IMR-90 (cell line): ENCODE results near the gene PDE6A. TPM values are rescaled to one million over a fixed set of nuclear protein-coding genes. Genes with fewer than 3 reads are reported as not detected.

Source experiments
- ATAC-seq: fragments of 200-7000 bp; cut with Tn5 transposase; 2 replicates; pipeline ENCODE4 v1.9.1; 2020; ENCODE audit warnings: low read depth, mild to moderate bottlenecking, moderate library complexity
- BruUV-seq: library from RNA; stranded (reverse); fragments of 400-500 nt; replicated peaks from 2 replicates; lab custom pipeline; 2021; lab: Mats Ljungman, UMichigan
- CTCF ChIA-PET: fragments of 300-600 bp; formaldehyde crosslinking; extraction: SDS; loops from one replicate; lab custom pipeline; 2021; ENCODE audit warnings: antibody characterized with exemption; lab: Yijun Ruan, JAX
- POLR2A ChIA-PET: fragments of 300-600 bp; sonication (Branson Sonifier 250); formaldehyde crosslinking; loops from one replicate; lab custom pipeline; 2022; ENCODE audit warnings: antibody characterized with exemption; ENCODE audit not compliant: unreplicated experiment; lab: Charles Lee
- DNase-seq: peaks from one replicate; pipeline ENCODE4 v3.0.0; 2013
- H2AFZ ChIP-seq: replicated peaks from 2 replicates; pipeline ENCODE3; 2013; ENCODE audit warnings: low read length, mild to moderate bottlenecking; ENCODE audit not compliant: poor library complexity
- H2AK5ac ChIP-seq: 2 replicates; pipeline ENCODE4 v1.6.1; 2013; ENCODE audit warnings: low read depth, low read length, inconsistent platforms
- H2AK9ac ChIP-seq: replicated peaks from 2 replicates; pipeline ENCODE3; 2013; ENCODE audit warnings: mild to moderate bottlenecking, low read depth, low read length, moderate library complexity; ENCODE audit not compliant: poor library complexity
- H2BK120ac ChIP-seq: 2 replicates; pipeline ENCODE4 v1.6.1; 2013; ENCODE audit warnings: low read depth, low read length, inconsistent platforms
- H2BK15ac ChIP-seq: 3 replicates; pipeline ENCODE4 v1.6.1; 2013; ENCODE audit warnings: low read depth, low read length, inconsistent platforms
- H2BK20ac ChIP-seq: 2 replicates; pipeline ENCODE4 v1.6.1; 2013; ENCODE audit warnings: low read depth, mild to moderate bottlenecking, inconsistent platforms, low read length, moderate library complexity
- H2BK5ac ChIP-seq: 2 replicates; pipeline ENCODE4 v1.6.1; 2013; ENCODE audit warnings: mild to moderate bottlenecking, low read depth, low read length, inconsistent platforms; ENCODE audit not compliant: poor library complexity, severe bottlenecking
- H3K14ac ChIP-seq: replicated peaks from 2 replicates; pipeline ENCODE4 v1.6.1; 2013; ENCODE audit warnings: low read depth, low read length, inconsistent platforms
- H3K18ac ChIP-seq: 2 replicates; pipeline ENCODE4 v1.6.1; 2013; ENCODE audit warnings: low read depth, low read length, control low read depth
- H3K23ac ChIP-seq: 2 replicates; pipeline ENCODE4 v1.6.1; 2013; ENCODE audit warnings: low read depth, low read length, inconsistent platforms
- H3K27ac ChIP-seq: 2 replicates; pipeline ENCODE4 v1.5.1; 2013; ENCODE audit warnings: mild to moderate bottlenecking, control low read depth, low read length; ENCODE audit not compliant: insufficient read depth
- H3K27me3 ChIP-seq: 2 replicates; pipeline ENCODE4 v1.6.1; 2013; ENCODE audit warnings: low read length; ENCODE audit not compliant: control insufficient read depth, insufficient read depth
- H3K36me3 ChIP-seq: 2 replicates; pipeline ENCODE4 v1.6.1; 2013; ENCODE audit warnings: low read length, mixed read lengths; ENCODE audit not compliant: control insufficient read depth, insufficient read depth
- H3K4ac ChIP-seq: 2 replicates; pipeline ENCODE4 v1.6.1; 2013; ENCODE audit warnings: low read depth, low read length, inconsistent platforms
- H3K4me1 ChIP-seq: 2 replicates; pipeline ENCODE4 v1.6.1; 2013; ENCODE audit warnings: low read length, mixed read lengths; ENCODE audit not compliant: control insufficient read depth, insufficient read depth
- H3K4me2 ChIP-seq: 2 replicates; pipeline ENCODE4 v1.6.1; 2013; ENCODE audit warnings: low read depth, mild to moderate bottlenecking, control low read depth, low read length, moderate library complexity
- H3K4me3 ChIP-seq: 2 replicates; pipeline ENCODE4 v1.5.1; 2013; ENCODE audit warnings: low read depth, mild to moderate bottlenecking, control low read depth, low read length, moderate library complexity; ENCODE audit not compliant: insufficient read depth
- H3K56ac ChIP-seq: 2 replicates; pipeline ENCODE4 v1.6.1; 2013; ENCODE audit warnings: low read length, inconsistent platforms; ENCODE audit not compliant: insufficient read depth; ENCODE audit errors: extremely low read depth
- H3K79me1 ChIP-seq, 2 experiments: 2 replicates each; pipeline ENCODE4 v1.6.1; 2013; ENCODE audit warnings: low read length in 2 of 2, inconsistent platforms in 1 of 2, low read depth in 1 of 2
- H3K9ac ChIP-seq: 2 replicates; pipeline ENCODE4 v1.6.1; 2013; ENCODE audit warnings: low read depth, low read length, control low read depth
- H3K9me1 ChIP-seq: 2 replicates; pipeline ENCODE4 v1.6.1; 2013; ENCODE audit warnings: low read length, inconsistent platforms; ENCODE audit not compliant: insufficient read depth
- H3K9me3 ChIP-seq: 2 replicates; pipeline ENCODE4 v1.6.1; 2013; ENCODE audit warnings: low read length; ENCODE audit not compliant: control insufficient read depth, insufficient read depth
- H4K20me1 ChIP-seq: 2 replicates; pipeline ENCODE4 v1.6.1; 2013; ENCODE audit warnings: low read length, inconsistent platforms; ENCODE audit not compliant: insufficient read depth
- H4K5ac ChIP-seq: 2 replicates; pipeline ENCODE4 v1.6.1; 2013; ENCODE audit warnings: mild to moderate bottlenecking, low read depth, low read length, control low read depth
- H4K8ac ChIP-seq, 2 experiments: 2 replicates each; pipeline ENCODE4 v1.6.1; 2013; ENCODE audit warnings: low read depth in 2 of 2, low read length in 2 of 2, control low read depth in 1 of 2, inconsistent platforms in 1 of 2
- H4K91ac ChIP-seq: 2 replicates; pipeline ENCODE4 v1.6.1; 2013; ENCODE audit warnings: low read depth, low read length, inconsistent platforms; ENCODE audit not compliant: insufficient read depth
- BHLHE40 ChIP-seq: fragments of 150-350 bp; IDR thresholded peaks from 2 replicates; pipeline ENCODE4 v1.6.1; 2016; ENCODE audit warnings: mild to moderate bottlenecking, low read depth, low read length
- CEBPB ChIP-seq: IDR thresholded peaks from 2 replicates; pipeline ENCODE4 v1.6.1; 2012; ENCODE audit warnings: low read depth, low read length, improper control_type of control experiment
- CHD1 ChIP-seq: IDR thresholded peaks from 2 replicates; pipeline ENCODE4 v1.6.1; 2012; ENCODE audit warnings: low read depth, low read length, improper control_type of control experiment
- FOS ChIP-seq: fragments of 150-350 bp; IDR thresholded peaks from 2 replicates; pipeline ENCODE4 v1.6.1; 2016; ENCODE audit warnings: low read depth, low read length
- MAFK ChIP-seq: IDR thresholded peaks from 2 replicates; pipeline ENCODE4 v1.6.1; 2012; ENCODE audit warnings: low read depth, low read length, improper control_type of control experiment
- MAZ ChIP-seq: IDR thresholded peaks from 2 replicates; pipeline ENCODE4 v1.6.1; 2012; ENCODE audit warnings: low read depth, mild to moderate bottlenecking, low read length, improper control_type of control experiment, moderate library complexity, borderline replicate concordance
- NFE2L2 ChIP-seq: fragments of 150-350 bp; IDR thresholded peaks from 2 replicates; pipeline ENCODE4 v1.6.1; 2016; ENCODE audit warnings: low read depth, mild to moderate bottlenecking, low read length
- POLR2A ChIP-seq: IDR thresholded peaks from 2 replicates; pipeline ENCODE4 v1.6.1; 2012; ENCODE audit warnings: mild to moderate bottlenecking, low read depth, low read length
- RAD21 ChIP-seq: IDR thresholded peaks from 2 replicates; pipeline ENCODE4 v1.6.1; 2012; ENCODE audit warnings: low read length, improper control_type of control experiment
- RCOR1 ChIP-seq: IDR thresholded peaks from 2 replicates; pipeline ENCODE4 v1.6.1; 2012; ENCODE audit warnings: mild to moderate bottlenecking, low read length, improper control_type of control experiment; ENCODE audit not compliant: insufficient replicate concordance
- RFX5 ChIP-seq: IDR thresholded peaks from 2 replicates; pipeline ENCODE4 v1.8.0; 2012; ENCODE audit warnings: low read depth, mild to moderate bottlenecking, low read length, moderate library complexity
- SMC3 ChIP-seq: fragments of 150-350 bp; IDR thresholded peaks from 2 replicates; pipeline ENCODE4 v1.6.1; 2016; ENCODE audit warnings: low read depth, mild to moderate bottlenecking, antibody characterized with exemption, low read length, moderate library complexity
- WGBS, 2 experiments: methylation state at CpG; one replicate each; pipeline versions ENCODE4 v1.1.5 to v1.1.7; 2013; ENCODE audit warnings: missing lambda C conversion rate in 2 of 2; ENCODE audit not compliant: insufficient read length in 1 of 2; ENCODE audit errors: extremely low coverage in 2 of 2; 5-methylcytosine and 5-hydroxymethylcytosine counted together
- dilution Hi-C: fragments of 300-500 bp; cut with HindIII; formaldehyde crosslinking; loops from one replicate; pipeline ENCODE4 v1.14.3; 2018; ENCODE audit warnings: low sequenced_read_pairs; ENCODE audit not compliant: unreplicated experiment
- in situ Hi-C: fragments of 300-500 bp; cut with MboI; formaldehyde crosslinking; loops from 3 replicates; pipeline ENCODE4 v1.14.3; 2019; ENCODE audit warnings: low sequenced_read_pairs, inconsistent platforms, mixed read lengths
- intact Hi-C: fragments of 100-400 bp; cut with micrococcal nuclease; formaldehyde crosslinking; loops from 2 replicates; pipeline ENCODE4 v1.10.0; 2022
- polyA plus RNA-seq, 3 experiments: library from polyadenylated mRNA; depleted of rRNA; stranded (reverse); fragments of >200 nt; gene quantifications; 2 replicates each; pipeline ENCODE4 v1.2.3, GENCODE V29; 2012; ENCODE audit warnings: low replicate concordance in 1 of 3
- total RNA-seq: library from RNA; depleted of rRNA; stranded (reverse); fragments of >200 nt; gene quantifications from 2 replicates; pipeline ENCODE4 v1.2.3, GENCODE V29; 2012
- TF ChIP-seq, protein P1 (sequence below): fragments of 150-350 bp; IDR thresholded peaks from 2 replicates; pipeline ENCODE4 v1.6.1; 2016; ENCODE audit warnings: low read depth, mild to moderate bottlenecking, low read length, moderate library complexity, borderline replicate concordance
- TF ChIP-seq, protein P2 (sequence below): fragments of 150-350 bp; IDR thresholded peaks from 2 replicates; pipeline ENCODE4 v1.6.1; 2017; ENCODE audit warnings: mild to moderate bottlenecking, antibody characterized with exemption, low read length, low read depth
- TF ChIP-seq, protein P3 (sequence below): conservative IDR thresholded peaks from 2 replicates; pipeline ENCODE4 v1.5.1; 2012; ENCODE audit warnings: mild to moderate bottlenecking, low read depth, low read length, improper control_type of control experiment

PDE6A gene
- total and polyA plus RNA-seq, 2 of the 4 experiments (the other 2 are of a cell fraction): not detected

DNA sequence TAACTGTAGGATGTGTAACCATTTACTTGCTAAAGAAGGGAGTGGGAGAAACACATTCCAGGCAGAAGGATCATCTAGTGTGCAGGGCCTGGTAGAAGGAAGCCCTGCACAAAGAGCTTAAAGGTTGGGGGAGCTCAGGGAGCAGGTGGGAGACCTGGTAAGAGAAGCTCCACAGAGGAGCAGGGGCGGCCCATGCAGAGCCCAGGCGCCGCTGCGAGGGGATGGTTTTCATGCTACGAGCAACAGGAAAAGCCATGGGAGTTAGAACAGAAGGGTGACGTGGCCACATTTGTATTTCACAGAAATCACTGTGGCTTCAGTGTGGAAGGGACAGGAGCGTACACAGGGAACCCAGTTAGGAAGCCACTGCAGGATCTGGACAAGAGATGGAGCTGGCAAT lies 73.1 kb downstream of the PDE6A start:
- no peak overlapping the region for H2BK20ac ChIP-seq
- H2BK15ac ChIP-seq: no peak overlapping the region
- ChIA-PET POLR2A (no interaction called here), CTCF (interaction anchor here (1.5 kb wide), 1 partner anchor 19 kb away, joined by 8 read pairs; no protein-coding TSS in a partner anchor)
- no peak overlapping the region for H3K4me3 ChIP-seq
- no peak overlapping the region for H3K56ac ChIP-seq
- no peak overlapping the region for H3K4ac ChIP-seq
- no TSS peak for BruUV-seq
- peaks cover 62% of the 10 kb centered on the region for H3K27me3 ChIP-seq
- H2AK9ac ChIP-seq: no peak overlapping the region
- H2AFZ ChIP-seq: no peak overlapping the region
- no peak overlapping the region for H3K27ac ChIP-seq
- no peak overlapping the region for H2BK120ac ChIP-seq
- no peak overlapping the region for H4K91ac ChIP-seq
- no peak overlapping the region for H2AK5ac ChIP-seq
- H4K5ac ChIP-seq: no peak overlapping the region
- H4K20me1 ChIP-seq: no peaks in the 10 kb centered on the region
- dilution Hi-C loops: no loop called here
- no peak overlapping the region for H4K8ac ChIP-seq
- H3K23ac ChIP-seq: no peak overlapping the region
- no peak overlapping the region for H3K18ac ChIP-seq
- no peak overlapping the region for H3K4me2 ChIP-seq
- H2BK5ac ChIP-seq: no peak overlapping the region
- ATAC-seq (no peak; the same call in 1 of the 2 replicates), DNase-seq (no peak)
- in situ Hi-C loops: no loop called here
- no peaks in the 10 kb centered on the region for H3K9me3 ChIP-seq
- no peaks in the 10 kb centered on the region for H3K9me1 ChIP-seq
- H3K79me1 ChIP-seq: no peaks in the 10 kb centered on the region
- no peaks in the 10 kb centered on the region for H3K4me1 ChIP-seq
- H3K36me3 ChIP-seq: no peaks in the 10 kb centered on the region
- no peak overlapping the region for H3K14ac ChIP-seq
- 92% methylated on average over 4 of the region's 7 CpGs; no CpG with 5 or more reads in 1 of the 2 experiments for WGBS, 2 experiments
- intact Hi-C loops: no loop called here
- no peak overlapping the region for H3K9ac ChIP-seq
- TF ChIP-seq NFE2L2: no peak
- TF ChIP-seq SMC3: no peak
- no peak for TF ChIP-seq CEBPB
- TF ChIP-seq, protein P1, sequence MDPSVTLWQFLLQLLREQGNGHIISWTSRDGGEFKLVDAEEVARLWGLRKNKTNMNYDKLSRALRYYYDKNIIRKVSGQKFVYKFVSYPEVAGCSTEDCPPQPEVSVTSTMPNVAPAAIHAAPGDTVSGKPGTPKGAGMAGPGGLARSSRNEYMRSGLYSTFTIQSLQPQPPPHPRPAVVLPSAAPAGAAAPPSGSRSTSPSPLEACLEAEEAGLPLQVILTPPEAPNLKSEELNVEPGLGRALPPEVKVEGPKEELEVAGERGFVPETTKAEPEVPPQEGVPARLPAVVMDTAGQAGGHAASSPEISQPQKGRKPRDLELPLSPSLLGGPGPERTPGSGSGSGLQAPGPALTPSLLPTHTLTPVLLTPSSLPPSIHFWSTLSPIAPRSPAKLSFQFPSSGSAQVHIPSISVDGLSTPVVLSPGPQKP: no peak
- TF ChIP-seq CHD1: no peak
- TF ChIP-seq POLR2A: no peak
- no peak for TF ChIP-seq RCOR1
- TF ChIP-seq RFX5: no peak
- TF ChIP-seq BHLHE40: no peak
- TF ChIP-seq RAD21: no peak
- TF ChIP-seq FOS: no peak
- no peak for TF ChIP-seq MAZ
- TF ChIP-seq, protein P2, sequence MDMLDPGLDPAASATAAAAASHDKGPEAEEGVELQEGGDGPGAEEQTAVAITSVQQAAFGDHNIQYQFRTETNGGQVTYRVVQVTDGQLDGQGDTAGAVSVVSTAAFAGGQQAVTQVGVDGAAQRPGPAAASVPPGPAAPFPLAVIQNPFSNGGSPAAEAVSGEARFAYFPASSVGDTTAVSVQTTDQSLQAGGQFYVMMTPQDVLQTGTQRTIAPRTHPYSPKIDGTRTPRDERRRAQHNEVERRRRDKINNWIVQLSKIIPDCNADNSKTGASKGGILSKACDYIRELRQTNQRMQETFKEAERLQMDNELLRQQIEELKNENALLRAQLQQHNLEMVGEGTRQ: no peak
- no peak for TF ChIP-seq MAFK
- TF ChIP-seq, protein P3, sequence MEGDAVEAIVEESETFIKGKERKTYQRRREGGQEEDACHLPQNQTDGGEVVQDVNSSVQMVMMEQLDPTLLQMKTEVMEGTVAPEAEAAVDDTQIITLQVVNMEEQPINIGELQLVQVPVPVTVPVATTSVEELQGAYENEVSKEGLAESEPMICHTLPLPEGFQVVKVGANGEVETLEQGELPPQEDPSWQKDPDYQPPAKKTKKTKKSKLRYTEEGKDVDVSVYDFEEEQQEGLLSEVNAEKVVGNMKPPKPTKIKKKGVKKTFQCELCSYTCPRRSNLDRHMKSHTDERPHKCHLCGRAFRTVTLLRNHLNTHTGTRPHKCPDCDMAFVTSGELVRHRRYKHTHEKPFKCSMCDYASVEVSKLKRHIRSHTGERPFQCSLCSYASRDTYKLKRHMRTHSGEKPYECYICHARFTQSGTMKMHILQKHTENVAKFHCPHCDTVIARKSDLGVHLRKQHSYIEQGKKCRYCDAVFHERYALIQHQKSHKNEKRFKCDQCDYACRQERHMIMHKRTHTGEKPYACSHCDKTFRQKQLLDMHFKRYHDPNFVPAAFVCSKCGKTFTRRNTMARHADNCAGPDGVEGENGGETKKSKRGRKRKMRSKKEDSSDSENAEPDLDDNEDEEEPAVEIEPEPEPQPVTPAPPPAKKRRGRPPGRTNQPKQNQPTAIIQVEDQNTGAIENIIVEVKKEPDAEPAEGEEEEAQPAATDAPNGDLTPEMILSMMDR: no peak
